SK-N-SH treated with all-trans-retinoic acid at 6 μM for 48 hours (cell line): Measurements from ENCODE around the gene SPTBN4.

ENCODE experiments used
- ARNTL ChIP-seq: fragments of 450-650 bp; formaldehyde crosslinking; IDR thresholded peaks from 2 replicates; pipeline ENCODE4 v1.5.0; 2020; ENCODE audit warnings: low read depth, mild to moderate bottlenecking, moderate library complexity, borderline replicate concordance
- BACH2 ChIP-seq: fragments of 250-450 bp; sonication (Bioruptor Pico); IDR thresholded peaks from 2 replicates; pipeline ENCODE4 v1.9.0; 2021; ENCODE audit warnings: mild to moderate bottlenecking, borderline replicate concordance
- CSDC2 ChIP-seq: fragments of 250-450 bp; sonication (Bioruptor Pico); IDR thresholded peaks from 2 replicates; pipeline ENCODE4 v1.5.0; 2020; ENCODE audit warnings: mild to moderate bottlenecking, moderate library complexity
- ISL1 ChIP-seq: fragments of 250-450 bp; sonication (Bioruptor Pico); IDR thresholded peaks from 2 replicates; pipeline ENCODE4 v2.1.2; 2022; ENCODE audit warnings: mild to moderate bottlenecking, moderate library complexity
- RARB ChIP-seq: fragments of 250-450 bp; sonication (Bioruptor Pico); IDR thresholded peaks from 2 replicates; pipeline ENCODE4 v1.8.0; 2021; ENCODE audit warnings: mild to moderate bottlenecking, moderate library complexity
- SNAI2 ChIP-seq: fragments of 250-450 bp; sonication (Bioruptor Pico); IDR thresholded peaks from 2 replicates; pipeline ENCODE4 v1.5.0; 2020; ENCODE audit warnings: mild to moderate bottlenecking, moderate library complexity
- TCF4 ChIP-seq: fragments of 250-450 bp; sonication (Bioruptor Pico); IDR thresholded peaks from 2 replicates; pipeline ENCODE4 v1.8.0; 2021; ENCODE audit warnings: mild to moderate bottlenecking, moderate library complexity, borderline replicate concordance
- ZFP3 ChIP-seq: fragments of 250-450 bp; sonication (Bioruptor Pico); IDR thresholded peaks from 2 replicates; pipeline ENCODE4 v1.5.0; 2020; ENCODE audit warnings: mild to moderate bottlenecking, moderate library complexity
- ZNF565 ChIP-seq: fragments of 450-650 bp; formaldehyde crosslinking; conservative IDR thresholded peaks from 2 replicates; pipeline ENCODE4 v1.5.0; 2020; ENCODE audit warnings: low read depth, mild to moderate bottlenecking, moderate library complexity
- TF ChIP-seq, protein P1 (sequence below): fragments of 250-450 bp; sonication (Bioruptor Pico); IDR thresholded peaks from 2 replicates; pipeline ENCODE4 v1.8.0; 2020; ENCODE audit warnings: mild to moderate bottlenecking, moderate library complexity, borderline replicate concordance
- TF ChIP-seq, protein P2 (sequence below): fragments of 250-450 bp; sonication (Bioruptor Pico); IDR thresholded peaks from 2 replicates; pipeline ENCODE4 v1.5.1; 2020; ENCODE audit warnings: low read depth, mild to moderate bottlenecking, moderate library complexity

DNA sequence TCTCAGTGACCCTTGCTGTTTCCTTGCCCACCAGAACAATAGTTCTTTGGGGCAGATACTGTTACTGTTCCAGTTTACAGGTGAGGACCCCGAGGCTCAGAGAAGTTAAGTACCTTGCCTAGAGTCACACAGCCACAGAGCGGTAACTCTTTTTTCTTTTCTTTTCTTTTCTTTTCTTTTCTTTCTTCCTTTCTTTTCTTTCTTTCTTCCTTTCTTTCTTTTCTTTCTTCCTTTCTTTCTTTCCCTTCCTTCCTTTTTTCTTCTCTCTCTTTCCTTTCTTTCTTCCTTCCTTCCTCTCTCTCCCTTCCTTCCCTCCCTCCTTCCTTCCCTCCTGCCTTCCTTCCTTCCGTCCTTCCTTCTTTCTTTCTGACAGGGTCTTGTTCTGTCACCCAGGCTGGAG lies 48.8 kb upstream of the SPTBN4 start:
- TF ChIP-seq ISL1 (CRISPR knock-in tag) (no peak), BACH2 (CRISPR knock-in tag) (no peak), RARB (CRISPR knock-in tag) (no peak), ARNTL (CRISPR knock-in tag) (no peak), ZFP3 (CRISPR knock-in tag) (no peak), TCF4 (no peak), ZNF565 (CRISPR knock-in tag) (no peak), SNAI2 (CRISPR knock-in tag) (no peak), CSDC2 (CRISPR knock-in tag) (no peak)
- TF ChIP-seq, protein P1, sequence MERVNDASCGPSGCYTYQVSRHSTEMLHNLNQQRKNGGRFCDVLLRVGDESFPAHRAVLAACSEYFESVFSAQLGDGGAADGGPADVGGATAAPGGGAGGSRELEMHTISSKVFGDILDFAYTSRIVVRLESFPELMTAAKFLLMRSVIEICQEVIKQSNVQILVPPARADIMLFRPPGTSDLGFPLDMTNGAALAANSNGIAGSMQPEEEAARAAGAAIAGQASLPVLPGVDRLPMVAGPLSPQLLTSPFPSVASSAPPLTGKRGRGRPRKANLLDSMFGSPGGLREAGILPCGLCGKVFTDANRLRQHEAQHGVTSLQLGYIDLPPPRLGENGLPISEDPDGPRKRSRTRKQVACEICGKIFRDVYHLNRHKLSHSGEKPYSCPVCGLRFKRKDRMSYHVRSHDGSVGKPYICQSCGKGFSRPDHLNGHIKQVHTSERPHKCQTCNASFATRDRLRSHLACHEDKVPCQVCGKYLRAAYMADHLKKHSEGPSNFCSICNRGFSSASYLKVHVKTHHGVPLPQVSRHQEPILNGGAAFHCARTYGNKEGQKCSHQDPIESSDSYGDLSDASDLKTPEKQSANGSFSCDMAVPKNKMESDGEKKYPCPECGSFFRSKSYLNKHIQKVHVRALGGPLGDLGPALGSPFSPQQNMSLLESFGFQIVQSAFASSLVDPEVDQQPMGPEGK (CRISPR knock-in tag), result no peak
- TF ChIP-seq, protein P2, sequence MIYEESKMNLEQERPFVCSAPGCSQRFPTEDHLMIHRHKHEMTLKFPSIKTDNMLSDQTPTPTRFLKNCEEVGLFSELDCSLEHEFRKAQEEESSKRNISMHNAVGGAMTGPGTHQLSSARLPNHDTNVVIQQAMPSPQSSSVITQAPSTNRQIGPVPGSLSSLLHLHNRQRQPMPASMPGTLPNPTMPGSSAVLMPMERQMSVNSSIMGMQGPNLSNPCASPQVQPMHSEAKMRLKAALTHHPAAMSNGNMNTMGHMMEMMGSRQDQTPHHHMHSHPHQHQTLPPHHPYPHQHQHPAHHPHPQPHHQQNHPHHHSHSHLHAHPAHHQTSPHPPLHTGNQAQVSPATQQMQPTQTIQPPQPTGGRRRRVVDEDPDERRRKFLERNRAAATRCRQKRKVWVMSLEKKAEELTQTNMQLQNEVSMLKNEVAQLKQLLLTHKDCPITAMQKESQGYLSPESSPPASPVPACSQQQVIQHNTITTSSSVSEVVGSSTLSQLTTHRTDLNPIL (CRISPR knock-in tag), result no peak
